T-helper 17 cell (primary cell): ENCODE results near the gene HNRNPH1. TPM values are rescaled to one million over a fixed set of nuclear protein-coding genes. Genes with fewer than 3 reads are reported as not detected.

ENCODE experiments used
- ATAC-seq: fragments of 150-1000 bp; cut with Tn5 transposase; 2 replicates; pipeline ENCODE4 v1.10.0; 2021; ENCODE audit warnings: mild to moderate bottlenecking, moderate library complexity
- DNase-seq, 3 donors: peaks; one replicate each; pipeline versions ENCODE4 v3.0.0 to v3.0.0-alpha.2; 2020 to 2021
- H3K9me3 ChIP-seq: one replicate; pipeline ENCODE4 v1.7.0; 2013; ENCODE audit warnings: low read length, mild to moderate bottlenecking; ENCODE audit not compliant: control insufficient read depth, poor library complexity, severe bottlenecking
- H3K27ac Mint-ChIP-seq: one replicate; pipeline ENCODE4 v1.8.0; 2022; ENCODE audit warnings: mild to moderate bottlenecking, moderate library complexity, mixed read lengths
- H3K27me3 Mint-ChIP-seq: one replicate; pipeline ENCODE4 v1.8.0; 2022; ENCODE audit warnings: mixed read lengths
- H3K36me3 Mint-ChIP-seq: one replicate; pipeline ENCODE4 v1.8.0; 2022; ENCODE audit warnings: low read depth, mixed read lengths
- H3K4me1 Mint-ChIP-seq: one replicate; pipeline ENCODE4 v1.8.0; 2022; ENCODE audit warnings: mild to moderate bottlenecking, mixed read lengths
- H3K4me3 Mint-ChIP-seq: one replicate; pipeline ENCODE4 v1.8.0; 2022; ENCODE audit warnings: mild to moderate bottlenecking, moderate library complexity, mixed read lengths
- total RNA-seq, 4 donors: library from RNA in 2 of 4; stranded (reverse) in 2 of 4; gene quantifications; one replicate each; pipeline ENCODE4 v1.2.3 and lab custom pipeline; 2022 to 2026

The HNRNPH1 gene
- total RNA-seq, 2 donors from 2014 or later = 1,923 to 1,994 TPM

GRCh38 chr5:179572386-179572785, 51.1 kb downstream of the HNRNPH1 start:
- H3K9me3 ChIP-seq = no peaks in the 10 kb centered on the region
- H3K36me3 Mint-ChIP-seq = peaks cover 6% of the 10 kb centered on the region
- no peaks in the 10 kb centered on the region for H3K27me3 Mint-ChIP-seq
- no peak for ATAC-seq
- DNase-seq = no peak
- H3K27ac Mint-ChIP-seq = peak overlapping the region; percentile 8
- H3K4me1 Mint-ChIP-seq = peaks cover 13% of the 10 kb centered on the region
- H3K4me3 Mint-ChIP-seq = no peak overlapping the region

- H3K9me3 ChIP-seq = no peaks in the 10 kb centered on the region
- peak overlapping the region; percentile 68 for H3K27ac Mint-ChIP-seq
- peaks cover 6% of the 10 kb centered on the region for H3K36me3 Mint-ChIP-seq
- H3K4me3 Mint-ChIP-seq = no peak overlapping the region
- H3K27me3 Mint-ChIP-seq = no peaks in the 10 kb centered on the region
- no peak for DNase-seq
- peaks cover 10% of the 10 kb centered on the region for H3K4me1 Mint-ChIP-seq
- ATAC-seq = no peak
Observed at GRCh38 chr5:179568721-179569120, 54.8 kb downstream of the HNRNPH1 start.

- no peak overlapping the region for H3K27ac Mint-ChIP-seq
- H3K4me3 Mint-ChIP-seq = no peak overlapping the region
- no peaks in the 10 kb centered on the region for H3K9me3 ChIP-seq
- peaks cover 5% of the 10 kb centered on the region for H3K36me3 Mint-ChIP-seq
- H3K4me1 Mint-ChIP-seq = peaks cover 13% of the 10 kb centered on the region
- no peaks in the 10 kb centered on the region for H3K27me3 Mint-ChIP-seq
- ATAC-seq (no peak), DNase-seq (no peak)
Observed at GRCh38 chr5:179564526-179564925, 58.9 kb downstream of the HNRNPH1 start.

Other genes with a start within 250 kb of the HNRNPH1 start
- gene RUFY1, start 73.1 kb downstream of the HNRNPH1 start, total RNA-seq = 100 to 1,000 TPM in 1 of 2 donors, 10 to 100 TPM in 1; 45.5 to 122 TPM
- gene CBY3, start 57.4 kb upstream of the HNRNPH1 start, total RNA-seq = not detected
- 100 to 1,000 TPM; 235 to 238 TPM for gene CANX, start 75.3 kb upstream of the HNRNPH1 start, total RNA-seq
- gene MAML1, start 109.2 kb upstream of the HNRNPH1 start, total RNA-seq = 10 to 100 TPM; 28.4 to 33.2 TPM
- 1 to 10 TPM; 6.4 to 6.8 TPM for gene LTC4S, start 170.3 kb upstream of the HNRNPH1 start, total RNA-seq
- gene MGAT4B, start 183.2 kb upstream of the HNRNPH1 start, total RNA-seq = 100 to 1,000 TPM; 137 to 168 TPM
- gene SQSTM1, start 197.2 kb upstream of the HNRNPH1 start, total RNA-seq = 100 to 1,000 TPM; 446 to 548 TPM
- gene MRNIP, start 235.1 kb upstream of the HNRNPH1 start, total RNA-seq = 10 to 100 TPM; 32.5 to 36.8 TPM